Endothelial cell of umbilical vein (primary cell): ENCODE measurements around the gene SRCAP. TPM values are rescaled to one million over a fixed set of nuclear protein-coding genes. Genes with fewer than 3 reads are reported as not detected.

Source experiments
- BruUV-seq: library from RNA; stranded (reverse); fragments of 400-500 nt; replicated peaks from 2 replicates; lab custom pipeline; 2021; lab: Mats Ljungman, UMichigan
- CTCF ChIA-PET: fragments of 300-600, 350-600 bp; sonication (Branson Sonifier 250); formaldehyde crosslinking; loops from one replicate; lab custom pipeline; 2021; ENCODE audit warnings: antibody characterized with exemption, inconsistent platforms; lab: Charles Lee
- POLR2A ChIA-PET: fragments of 300-600, 350-600 bp; sonication (Branson Sonifier 250); formaldehyde crosslinking; loops from one replicate; lab custom pipeline; 2021; ENCODE audit warnings: antibody characterized with exemption, inconsistent platforms; lab: Charles Lee
- DNase-seq: peaks from one replicate; pipeline ENCODE4 v3.0.0-alpha.2; 2011; ENCODE audit warnings: low read depth, low spot score
- FAIRE-seq: peaks from 2 replicates; lab custom pipeline; 2011; peaks lifted over from hg19 to GRCh38; lab: Jason Lieb, UNC
- H2AFZ ChIP-seq: 2 replicates; pipeline ENCODE4 v1.6.0; 2012; ENCODE audit warnings: low read depth, low read length, control low read depth, inconsistent platforms
- H3K27ac ChIP-seq: 2 replicates; pipeline ENCODE4 v1.5.1; 2011; ENCODE audit warnings: low read depth, mild to moderate bottlenecking, control low read depth, low read length, moderate library complexity; ENCODE audit not compliant: insufficient read depth
- H3K27me3 ChIP-seq, 2 experiments: 2 replicates each; pipeline versions ENCODE4 v1.6.0 to v1.6.1; 2011; ENCODE audit warnings: low read length in 2 of 2, mixed read lengths in 1 of 2; ENCODE audit not compliant: control insufficient read depth in 2 of 2, insufficient read depth in 2 of 2
- H3K36me3 ChIP-seq, 2 experiments: 2 replicates in 1 of 2; 3 replicates in 1 of 2; pipeline ENCODE4 v1.5.1; 2011; ENCODE audit warnings: low read length in 2 of 2, mild to moderate bottlenecking in 1 of 2, moderate library complexity in 1 of 2; ENCODE audit not compliant: control insufficient read depth in 2 of 2, insufficient read depth in 2 of 2; ENCODE audit errors: extremely low read depth in 1 of 2
- H3K4me1 ChIP-seq: 3 replicates; pipeline ENCODE4 v1.5.1; 2011; ENCODE audit warnings: mild to moderate bottlenecking, low read length; ENCODE audit not compliant: control insufficient read depth, insufficient read depth; ENCODE audit errors: extremely low read depth
- H3K4me2 ChIP-seq: 2 replicates; pipeline ENCODE4 v1.6.1; 2011; ENCODE audit warnings: low read length, control low read depth, mixed read lengths; ENCODE audit not compliant: insufficient read depth
- H3K4me3 ChIP-seq, 3 experiments: fragments of 200-600 bp in 1 of 3; sonication (generic), shearing (Covaris generic) in 1 of 3; replicated peaks in 1 of 3; 2 replicates each; pipeline ENCODE4 v1.5.1; 2011 to 2016; ENCODE audit warnings: control low read depth in 3 of 3, low read length in 3 of 3, mild to moderate bottlenecking in 2 of 3, inconsistent platforms in 1 of 3, low read depth in 1 of 3, moderate library complexity in 1 of 3; ENCODE audit not compliant: insufficient read depth in 1 of 3
- H3K79me2 ChIP-seq: 2 replicates; pipeline ENCODE4 v1.6.0; 2012; ENCODE audit warnings: low read length, inconsistent platforms; ENCODE audit not compliant: control insufficient read depth, insufficient read depth
- H3K9ac ChIP-seq: replicated peaks from 2 replicates; pipeline ENCODE3; 2011; ENCODE audit warnings: low read length, control low read depth; ENCODE audit not compliant: insufficient read depth; ENCODE audit errors: extremely low read depth
- H3K9me1 ChIP-seq: replicated peaks from 3 replicates; pipeline ENCODE4 v1.6.0; 2011; ENCODE audit warnings: mild to moderate bottlenecking, low read length; ENCODE audit not compliant: control insufficient read depth, insufficient read depth; ENCODE audit errors: extremely low read depth
- H3K9me3 ChIP-seq: replicated peaks from 2 replicates; pipeline ENCODE4 v1.5.1; 2012; ENCODE audit warnings: low read length, inconsistent platforms; ENCODE audit not compliant: control insufficient read depth, insufficient read depth
- H4K20me1 ChIP-seq: replicated peaks from 2 replicates; pipeline ENCODE3; 2011; ENCODE audit warnings: mild to moderate bottlenecking, low read length; ENCODE audit not compliant: control insufficient read depth, insufficient read depth; ENCODE audit errors: extremely low read depth
- FOS ChIP-seq: IDR thresholded peaks from 2 replicates; pipeline ENCODE4 v1.6.1; 2011; ENCODE audit warnings: mild to moderate bottlenecking, low read length, moderate library complexity, borderline replicate concordance; ENCODE audit not compliant: insufficient read depth
- GATA2 ChIP-seq: IDR thresholded peaks from 2 replicates; pipeline ENCODE4 v1.7.0; 2011; ENCODE audit warnings: low read depth, mild to moderate bottlenecking, moderate library complexity, mixed read lengths, low read length; ENCODE audit not compliant: insufficient read length, insufficient read depth
- JUN ChIP-seq: IDR thresholded peaks from 2 replicates; pipeline ENCODE4 v1.6.1; 2011; ENCODE audit warnings: borderline replicate concordance, low read depth; ENCODE audit not compliant: insufficient read length, insufficient read depth
- MAX ChIP-seq: IDR thresholded peaks from 2 replicates; pipeline ENCODE4 v1.6.1; 2011; ENCODE audit not compliant: insufficient read depth, insufficient read length
- MYC ChIP-seq: IDR thresholded peaks from one replicate; pipeline ENCODE4 v1.6.1; 2011; ENCODE audit warnings: mild to moderate bottlenecking, low read depth, low read length
- POLR2A ChIP-seq: IDR thresholded peaks from 2 replicates; pipeline ENCODE4 v1.6.1; 2012; ENCODE audit warnings: low read depth, mild to moderate bottlenecking, control low read depth, low read length
- POLR2AphosphoS5 ChIP-seq: IDR thresholded peaks from 2 replicates; pipeline ENCODE4 v1.6.1; 2012; ENCODE audit warnings: low read depth, mild to moderate bottlenecking, control low read depth, low read length, moderate library complexity; ENCODE audit not compliant: insufficient read depth
- dilution Hi-C: fragments of 300-500 bp; cut with MboI; formaldehyde crosslinking; loops from one replicate; pipeline ENCODE4 v1.15.0; 2019; ENCODE audit warnings: low sequenced_read_pairs; ENCODE audit not compliant: extremely low pct_ligation_motif_present
- intact Hi-C: fragments of 100-400 bp; cut with micrococcal nuclease; formaldehyde crosslinking; loops from one replicate; pipeline ENCODE4 v1.10.0; 2022
- polyA plus RNA-seq, 4 experiments: library from polyadenylated mRNA; depleted of rRNA in 3 of 4; stranded (reverse) in 3 of 4; unstranded in 1 of 4; fragments of >200 nt; gene quantifications; 2 replicates each; pipeline versions ENCODE4 v1.2.1 to v1.2.3, GENCODE V29; 2011 to 2012; ENCODE audit warnings: missing spikeins in 1 of 4
- total RNA-seq: library from RNA; stranded (reverse); gene quantifications from 2 replicates; pipeline ENCODE4 v1.2.3, GENCODE V29; 2021
- TF ChIP-seq, protein P1 (sequence below), 2 donors: IDR thresholded peaks; 1 replicate in 1 of 2; 2 replicates in 1 of 2; pipeline ENCODE4 v1.5.1; 2011; ENCODE audit warnings: low read length in 2 of 2, mild to moderate bottlenecking in 2 of 2, moderate library complexity in 2 of 2, control low read depth in 1 of 2, inconsistent platforms in 1 of 2, low read depth in 1 of 2; ENCODE audit not compliant: insufficient read depth in 1 of 2; ENCODE audit errors: extremely low read depth in 1 of 2

The SRCAP gene
- total and polyA plus RNA-seq, 2 donors (not counting 3 experiments of a cell fraction or from before 2014, with no cell fraction given) = 11.0 to 77.7 TPM

GRCh38 chr16:30758988-30759491 is 60.1 kb downstream of the SRCAP start:
- Histone ChIP-seq H3K9ac (no peak overlapping the region), H3K9me1 (no peaks in the 10 kb centered on the region), H3K4me3 (no peak overlapping the region), H4K20me1 (no peaks in the 10 kb centered on the region), H2AFZ (no peak overlapping the region), H3K4me2 (no peak overlapping the region), H3K27me3 (no peaks in the 10 kb centered on the region), H3K79me2 (peaks cover 16% of the 10 kb centered on the region), H3K27ac (no peak overlapping the region), H3K4me1 (peaks cover 15% of the 10 kb centered on the region), H3K36me3 (peaks cover 0 to 14% of the 10 kb centered on the region in 2 experiments), H3K9me3 (no peaks in the 10 kb centered on the region)
- intact Hi-C loops = no loop called here
- POLR2A ChIA-PET = interaction anchor here (0.5 kb wide), 1 partner anchor 714 kb away, joined by 3 read pairs; no protein-coding TSS in a partner anchor
- CTCF ChIA-PET = interaction anchor here (1.3 kb wide), 1 partner anchor 12 kb away, joined by 4 read pairs; no protein-coding TSS in a partner anchor
- DNase-seq (no peak), FAIRE-seq (no peak)
- dilution Hi-C loops = no loop called here
- TF ChIP-seq FOS (no peak), GATA2 (no peak), POLR2A (no peak), MYC (no peak), POLR2AphosphoS5 (no peak), JUN (no peak), MAX (no peak)
- TF ChIP-seq, protein P1, sequence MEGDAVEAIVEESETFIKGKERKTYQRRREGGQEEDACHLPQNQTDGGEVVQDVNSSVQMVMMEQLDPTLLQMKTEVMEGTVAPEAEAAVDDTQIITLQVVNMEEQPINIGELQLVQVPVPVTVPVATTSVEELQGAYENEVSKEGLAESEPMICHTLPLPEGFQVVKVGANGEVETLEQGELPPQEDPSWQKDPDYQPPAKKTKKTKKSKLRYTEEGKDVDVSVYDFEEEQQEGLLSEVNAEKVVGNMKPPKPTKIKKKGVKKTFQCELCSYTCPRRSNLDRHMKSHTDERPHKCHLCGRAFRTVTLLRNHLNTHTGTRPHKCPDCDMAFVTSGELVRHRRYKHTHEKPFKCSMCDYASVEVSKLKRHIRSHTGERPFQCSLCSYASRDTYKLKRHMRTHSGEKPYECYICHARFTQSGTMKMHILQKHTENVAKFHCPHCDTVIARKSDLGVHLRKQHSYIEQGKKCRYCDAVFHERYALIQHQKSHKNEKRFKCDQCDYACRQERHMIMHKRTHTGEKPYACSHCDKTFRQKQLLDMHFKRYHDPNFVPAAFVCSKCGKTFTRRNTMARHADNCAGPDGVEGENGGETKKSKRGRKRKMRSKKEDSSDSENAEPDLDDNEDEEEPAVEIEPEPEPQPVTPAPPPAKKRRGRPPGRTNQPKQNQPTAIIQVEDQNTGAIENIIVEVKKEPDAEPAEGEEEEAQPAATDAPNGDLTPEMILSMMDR (IDR thresholded peaks at IDR 0.05; ENCODE audit: extremely low read depth in 1 of 2, insufficient read depth in 1 of 2, low read depth in 1 of 2, low read length in 2 of 2) = no peak
- BruUV-seq = no TSS peak
